Rectal smooth muscle tissue (tissue), 1 donor: ENCODE results near the gene NKD1.

Source experiments
- H3K27ac ChIP-seq: one replicate; pipeline ENCODE4 v1.7.0; 2013; ENCODE audit warnings: low read depth, low read length, inconsistent platforms
- H3K27me3 ChIP-seq: one replicate; pipeline ENCODE4 v1.7.0; 2013; ENCODE audit warnings: low read length; ENCODE audit not compliant: control insufficient read depth, insufficient read depth
- H3K36me3 ChIP-seq: one replicate; pipeline ENCODE4 v1.7.0; 2013; ENCODE audit warnings: low read length; ENCODE audit not compliant: control insufficient read depth, insufficient read depth
- H3K4me1 ChIP-seq: one replicate; pipeline ENCODE4 v1.7.0; 2013; ENCODE audit warnings: low read length; ENCODE audit not compliant: control insufficient read depth, insufficient read depth
- H3K4me3 ChIP-seq: one replicate; pipeline ENCODE4 v1.7.0; 2013; ENCODE audit warnings: low read length
- H3K9ac ChIP-seq: one replicate; pipeline ENCODE4 v1.7.0; 2013; ENCODE audit warnings: low read length

NKD1 gene

GRCh38 chr16:50644245-50644644 is 96.0 kb downstream of the NKD1 start:
- Histone ChIP-seq H3K4me1 (no peaks in the 10 kb centered on the region), H3K9ac (no peak overlapping the region), H3K27me3 (no peaks in the 10 kb centered on the region), H3K27ac (no peak overlapping the region), H3K36me3 (peaks cover 2% of the 10 kb centered on the region), H3K4me3 (no peak overlapping the region)

GRCh38 chr16:50644729-50645128 is 96.5 kb downstream of the NKD1 start:
- H3K27me3 ChIP-seq = no peaks in the 10 kb centered on the region
- peaks cover 2% of the 10 kb centered on the region for H3K36me3 ChIP-seq
- H3K27ac ChIP-seq = no peak overlapping the region
- no peaks in the 10 kb centered on the region for H3K4me1 ChIP-seq
- no peak overlapping the region for H3K9ac ChIP-seq
- H3K4me3 ChIP-seq = no peak overlapping the region

GRCh38 chr16:50645563-50646220 is 97.5 kb downstream of the NKD1 start:
- H3K27ac ChIP-seq = no peak overlapping the region
- no peak overlapping the region for H3K4me3 ChIP-seq
- H3K27me3 ChIP-seq = no peaks in the 10 kb centered on the region
- no peaks in the 10 kb centered on the region for H3K4me1 ChIP-seq
- H3K9ac ChIP-seq = no peak overlapping the region
- H3K36me3 ChIP-seq = peaks cover 2% of the 10 kb centered on the region

DNA sequence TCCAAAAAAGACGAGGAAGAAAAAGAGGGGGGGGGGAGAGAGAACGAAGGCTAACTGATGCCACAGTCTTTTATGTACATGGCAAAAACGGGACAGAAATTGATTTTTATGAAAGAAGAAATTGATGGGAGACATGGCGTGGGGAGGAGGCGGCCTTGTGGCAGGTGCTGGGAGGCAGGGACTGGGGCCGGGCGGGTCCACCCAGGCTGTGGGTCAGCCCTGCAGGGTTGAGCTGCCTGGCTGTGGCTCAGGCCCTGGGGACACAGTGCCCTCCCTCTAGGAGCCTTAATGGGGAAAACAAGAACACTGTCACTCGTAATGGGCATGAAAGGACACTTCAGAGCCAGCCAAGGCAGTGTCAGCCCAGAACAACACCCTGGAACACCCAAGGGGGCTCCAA is 98.1 kb downstream of the NKD1 start:
- no peak overlapping the region for H3K4me3 ChIP-seq
- peaks cover 2% of the 10 kb centered on the region for H3K36me3 ChIP-seq
- no peaks in the 10 kb centered on the region for H3K4me1 ChIP-seq
- no peak overlapping the region for H3K27ac ChIP-seq
- no peak overlapping the region for H3K9ac ChIP-seq
- H3K27me3 ChIP-seq = no peaks in the 10 kb centered on the region

GRCh38 chr16:50651835-50652438 is 103.7 kb downstream of the NKD1 start:
- Histone ChIP-seq H3K4me1 (no peaks in the 10 kb centered on the region), H3K27me3 (no peaks in the 10 kb centered on the region), H3K27ac (no peak overlapping the region), H3K4me3 (no peak overlapping the region), H3K36me3 (peaks cover 2% of the 10 kb centered on the region), H3K9ac (no peak overlapping the region)

- Histone ChIP-seq H3K36me3 (peaks cover 2% of the 10 kb centered on the region), H3K27me3 (no peaks in the 10 kb centered on the region), H3K9ac (no peak overlapping the region), H3K4me3 (no peak overlapping the region), H3K27ac (no peak overlapping the region), H3K4me1 (no peaks in the 10 kb centered on the region)
Measured at GRCh38 chr16:50652836-50653425, 104.7 kb downstream of the NKD1 start.

- H3K9ac ChIP-seq = no peak overlapping the region
- no peak overlapping the region for H3K27ac ChIP-seq
- H3K4me3 ChIP-seq = no peak overlapping the region
- no peaks in the 10 kb centered on the region for H3K27me3 ChIP-seq
- H3K4me1 ChIP-seq = no peaks in the 10 kb centered on the region
- no peaks in the 10 kb centered on the region for H3K36me3 ChIP-seq
Measured at GRCh38 chr16:50653633-50654519, 105.7 kb downstream of the NKD1 start.

GRCh38 chr16:50655558-50656055 is 107.4 kb downstream of the NKD1 start:
- no peaks in the 10 kb centered on the region for H3K27me3 ChIP-seq
- H3K4me1 ChIP-seq = no peaks in the 10 kb centered on the region
- H3K36me3 ChIP-seq = no peaks in the 10 kb centered on the region
- no peak overlapping the region for H3K4me3 ChIP-seq
- no peak overlapping the region for H3K27ac ChIP-seq
- no peak overlapping the region for H3K9ac ChIP-seq

GRCh38 chr16:50657241-50657640 is 109.0 kb downstream of the NKD1 start:
- Histone ChIP-seq H3K36me3 (no peaks in the 10 kb centered on the region), H3K4me1 (no peaks in the 10 kb centered on the region), H3K4me3 (no peak overlapping the region), H3K27ac (no peak overlapping the region), H3K27me3 (no peaks in the 10 kb centered on the region), H3K9ac (no peak overlapping the region)

DNA sequence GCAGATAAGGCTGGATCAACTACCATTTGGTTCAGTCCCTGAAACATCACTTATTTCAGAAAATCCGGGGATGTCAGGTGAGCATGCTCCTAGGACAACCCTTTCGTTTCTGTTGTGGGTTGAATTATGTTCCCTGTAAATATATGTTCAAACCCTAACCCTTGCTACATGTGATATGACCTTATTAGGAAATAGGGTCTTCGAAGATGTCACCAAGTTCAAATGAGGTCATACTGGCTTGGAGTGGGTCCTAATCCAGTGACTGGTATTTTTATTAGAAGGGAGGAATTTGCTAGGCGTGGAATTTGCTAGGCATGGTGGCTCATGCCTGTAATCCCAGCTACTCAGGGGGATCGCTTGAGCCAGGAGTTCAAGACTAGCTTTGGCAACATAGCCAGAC is 111.6 kb downstream of the NKD1 start:
- H3K9ac ChIP-seq = no peak overlapping the region
- no peak overlapping the region for H3K27ac ChIP-seq
- no peaks in the 10 kb centered on the region for H3K4me1 ChIP-seq
- H3K27me3 ChIP-seq = no peaks in the 10 kb centered on the region
- no peaks in the 10 kb centered on the region for H3K36me3 ChIP-seq
- no peak overlapping the region for H3K4me3 ChIP-seq

- no peaks in the 10 kb centered on the region for H3K27me3 ChIP-seq
- no peak overlapping the region for H3K9ac ChIP-seq
- no peaks in the 10 kb centered on the region for H3K4me1 ChIP-seq
- H3K27ac ChIP-seq = no peak overlapping the region
- H3K36me3 ChIP-seq = no peaks in the 10 kb centered on the region
- H3K4me3 ChIP-seq = no peak overlapping the region
Measured at GRCh38 chr16:50662306-50662940, 114.2 kb downstream of the NKD1 start.

GRCh38 chr16:50664270-50664669 is 116.1 kb downstream of the NKD1 start:
- Histone ChIP-seq H3K27ac (no peak overlapping the region), H3K4me1 (no peaks in the 10 kb centered on the region), H3K36me3 (no peaks in the 10 kb centered on the region), H3K9ac (no peak overlapping the region), H3K4me3 (no peak overlapping the region), H3K27me3 (no peaks in the 10 kb centered on the region)
